Measurements from ENCODE around the gene DDX4.

The DDX4 gene

DNA sequence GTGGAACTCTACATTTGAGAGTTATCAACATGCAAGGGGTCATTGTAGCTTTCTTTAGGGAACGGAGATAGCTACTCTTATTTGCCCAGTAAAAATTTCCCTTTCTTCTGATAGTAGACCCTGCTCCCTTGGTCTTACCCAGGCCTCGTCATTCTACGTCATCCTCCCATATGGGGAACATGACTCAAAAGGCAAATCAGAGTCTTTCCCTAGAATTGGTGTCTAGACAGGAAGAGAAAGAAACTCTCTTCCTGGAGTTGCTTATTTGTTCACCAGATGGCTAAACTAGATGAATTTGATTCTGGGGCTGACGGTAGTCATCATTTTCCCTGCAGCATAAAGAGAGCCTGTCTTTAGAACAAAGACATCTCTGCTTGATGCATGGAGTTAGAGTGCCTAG is 13.6 kb upstream of the DDX4 start:
- TF ChIP-seq, protein P1, sequence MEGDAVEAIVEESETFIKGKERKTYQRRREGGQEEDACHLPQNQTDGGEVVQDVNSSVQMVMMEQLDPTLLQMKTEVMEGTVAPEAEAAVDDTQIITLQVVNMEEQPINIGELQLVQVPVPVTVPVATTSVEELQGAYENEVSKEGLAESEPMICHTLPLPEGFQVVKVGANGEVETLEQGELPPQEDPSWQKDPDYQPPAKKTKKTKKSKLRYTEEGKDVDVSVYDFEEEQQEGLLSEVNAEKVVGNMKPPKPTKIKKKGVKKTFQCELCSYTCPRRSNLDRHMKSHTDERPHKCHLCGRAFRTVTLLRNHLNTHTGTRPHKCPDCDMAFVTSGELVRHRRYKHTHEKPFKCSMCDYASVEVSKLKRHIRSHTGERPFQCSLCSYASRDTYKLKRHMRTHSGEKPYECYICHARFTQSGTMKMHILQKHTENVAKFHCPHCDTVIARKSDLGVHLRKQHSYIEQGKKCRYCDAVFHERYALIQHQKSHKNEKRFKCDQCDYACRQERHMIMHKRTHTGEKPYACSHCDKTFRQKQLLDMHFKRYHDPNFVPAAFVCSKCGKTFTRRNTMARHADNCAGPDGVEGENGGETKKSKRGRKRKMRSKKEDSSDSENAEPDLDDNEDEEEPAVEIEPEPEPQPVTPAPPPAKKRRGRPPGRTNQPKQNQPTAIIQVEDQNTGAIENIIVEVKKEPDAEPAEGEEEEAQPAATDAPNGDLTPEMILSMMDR (IDR thresholded peaks at IDR 0.05; ENCODE audit: borderline replicate concordance, insufficient read depth, low read depth, low read length), result no peak
- H3K4me3 ChIP-seq (ENCODE audit: low read depth, low read length), result no peak overlapping the region

DNA sequence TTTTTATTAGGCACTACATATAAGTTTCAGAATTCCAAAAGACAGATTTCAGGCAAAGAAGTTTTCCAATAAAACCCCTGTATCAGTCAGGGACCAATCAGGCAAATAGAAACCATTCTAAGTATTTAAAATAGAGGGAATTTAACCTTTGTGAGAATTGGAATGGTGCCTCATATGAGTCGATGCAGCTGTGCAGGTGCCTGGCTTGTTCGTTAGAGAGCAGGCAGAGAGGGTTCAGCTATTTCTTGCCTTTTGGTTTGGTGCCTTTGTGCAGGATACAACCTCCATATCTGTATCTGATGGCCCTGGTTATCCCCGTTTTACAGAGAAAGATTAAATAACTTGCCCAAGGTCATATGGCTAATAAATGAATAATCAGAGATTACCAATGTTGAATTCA is 6.0 kb upstream of the DDX4 start:
- TF ChIP-seq, protein P1 (IDR thresholded peaks at IDR 0.05; ENCODE audit: borderline replicate concordance, insufficient read depth, low read depth, low read length), result no peak
- H3K4me3 ChIP-seq (ENCODE audit: low read depth, low read length), result no peak overlapping the region

DNA sequence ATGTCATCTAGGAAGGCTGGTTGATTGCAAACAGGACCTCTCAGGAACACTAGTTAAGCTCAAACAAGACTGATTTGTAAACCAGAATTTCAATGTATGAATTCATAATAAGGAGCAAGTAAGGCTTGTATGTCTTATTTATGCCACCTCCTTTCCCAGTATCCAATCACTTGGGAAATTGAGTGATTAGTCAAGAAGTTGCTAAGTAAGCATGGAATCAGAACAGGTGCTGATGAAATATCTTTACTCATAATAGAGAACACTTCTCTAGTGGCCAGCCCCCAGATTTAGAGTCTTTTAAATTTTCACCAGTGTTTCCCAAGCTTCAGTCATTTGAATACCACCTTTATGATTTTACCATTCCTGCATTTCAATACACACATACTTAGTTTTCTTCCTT is 5.3 kb upstream of the DDX4 start:
- TF ChIP-seq, protein P1 (IDR thresholded peaks at IDR 0.05; ENCODE audit: borderline replicate concordance, insufficient read depth, low read depth, low read length), result no peak
- H3K4me3 ChIP-seq (ENCODE audit: low read depth, low read length), result no peak overlapping the region

DNA sequence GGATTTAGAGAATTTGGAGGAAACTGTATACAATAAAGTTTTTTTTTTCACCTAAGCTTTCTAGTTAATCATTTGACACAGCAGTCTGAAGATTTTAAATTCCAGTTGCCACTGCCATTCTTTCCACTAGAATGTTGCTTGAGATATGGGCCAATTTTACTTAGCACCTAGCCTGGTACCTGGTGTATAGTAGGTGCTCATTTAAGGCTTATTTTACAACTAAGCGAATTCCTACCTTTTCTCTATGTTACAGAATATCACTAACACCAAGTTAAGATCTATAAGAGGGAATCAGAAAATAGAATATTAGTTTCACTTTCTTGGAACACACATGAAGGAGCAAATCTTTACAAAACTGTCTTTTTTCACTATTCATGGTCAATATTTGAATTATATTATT is 3.2 kb upstream of the DDX4 start:
- H3K4me3 ChIP-seq (ENCODE audit: low read depth, low read length), result no peak overlapping the region

GRCh38 chr5:55742778-55743177 is 4.9 kb downstream of the DDX4 start:
- TF ChIP-seq, protein P1 (IDR thresholded peaks at IDR 0.05; ENCODE audit: borderline replicate concordance, insufficient read depth, low read depth, low read length), result no peak
- H3K4me3 ChIP-seq (ENCODE audit: low read depth, low read length), result no peak overlapping the region

More for the DNA sequence above, 3.2 kb upstream of the DDX4 start:
- TF ChIP-seq, protein P1 (IDR thresholded peaks at IDR 0.05; ENCODE audit: borderline replicate concordance, insufficient read depth, low read depth, low read length), result no peak

DNA sequence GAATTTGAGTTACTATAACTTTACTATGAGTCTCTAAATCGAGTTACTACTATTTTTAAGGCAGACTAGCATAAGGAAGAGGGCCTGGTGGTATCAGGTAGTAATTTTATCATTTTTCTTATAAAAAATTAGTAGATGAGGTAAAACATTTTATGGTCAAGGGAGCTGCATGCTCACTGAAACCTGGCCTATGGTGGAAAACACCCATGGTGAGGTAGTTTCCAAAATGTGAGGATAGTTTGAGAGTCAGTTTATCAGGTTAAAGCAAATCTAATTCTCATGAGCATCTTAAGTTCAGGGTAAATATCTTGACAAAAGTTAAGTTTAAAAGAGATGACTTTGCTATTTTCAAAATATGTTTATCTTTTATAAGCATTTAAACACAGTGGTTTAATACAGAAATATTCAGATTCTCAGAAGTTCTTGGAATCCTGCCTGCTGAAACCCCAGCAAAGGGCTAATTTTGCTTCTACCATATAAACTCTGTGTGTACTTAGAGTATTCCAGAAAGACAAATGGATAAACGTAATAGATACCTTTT is 10.0 kb downstream of the DDX4 start:
- no peak overlapping the region for H3K4me3 ChIP-seq (ENCODE audit: low read depth, low read length)
- TF ChIP-seq, protein P1 (IDR thresholded peaks at IDR 0.05; ENCODE audit: borderline replicate concordance, insufficient read depth, low read depth, low read length), result no peak

- no peak overlapping the region for H3K4me3 ChIP-seq (ENCODE audit: low read depth, low read length)
- TF ChIP-seq, protein P1 (IDR thresholded peaks at IDR 0.05; ENCODE audit: borderline replicate concordance, insufficient read depth, low read depth, low read length), result no peak
Measured at GRCh38 chr5:55749387-55749786, 11.5 kb downstream of the DDX4 start.

Measured in GM12875 (cell line).